Measurements from ENCODE around the gene TGFBR3. TPM values are rescaled to one million over a fixed set of nuclear protein-coding genes. Genes with fewer than 3 reads are reported as not detected.
A peak's percentile ranks its signal among the peaks of the same experiment; 100 is the strongest.

Gene TGFBR3
- total RNA-seq, 1 donor from 2014 or later = 8.9 TPM

DNA sequence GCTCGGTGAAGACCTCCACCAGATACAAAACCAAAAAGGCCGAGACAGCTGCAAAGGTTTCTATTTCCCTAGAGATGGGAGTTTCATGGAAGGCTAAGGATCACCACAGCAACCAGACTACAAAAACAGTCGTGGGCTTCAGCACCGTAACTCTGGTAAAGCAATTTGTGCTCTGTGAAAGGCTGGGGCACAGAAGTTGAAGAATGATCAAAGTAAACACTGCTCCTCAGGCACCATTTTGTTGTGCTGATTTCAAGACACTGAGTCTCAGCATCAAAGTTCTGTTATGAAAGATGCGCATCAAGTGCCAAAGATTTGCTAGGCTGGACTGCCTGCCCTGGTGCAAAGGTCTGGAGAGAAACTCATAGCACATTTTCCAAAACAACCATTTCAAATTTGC is 116.2 kb downstream of the TGFBR3 start:
- intact Hi-C loops (cut with micrococcal nuclease) = no loop called here
- no peak overlapping the region for H3K27ac Mint-ChIP-seq
- peaks cover 4% of the 10 kb centered on the region for H3K9me3 Mint-ChIP-seq
- H3K4me3 Mint-ChIP-seq = no peak overlapping the region
- peaks cover 8% of the 10 kb centered on the region for H3K4me1 Mint-ChIP-seq (ENCODE audit: low read depth)
- H3K36me3 Mint-ChIP-seq (ENCODE audit: low read depth) = peaks cover 20% of the 10 kb centered on the region
- peaks cover 4% of the 10 kb centered on the region for H3K27me3 Mint-ChIP-seq (ENCODE audit: insufficient read depth)
- no peak for DNase-seq (ENCODE audit: low spot score)

DNA sequence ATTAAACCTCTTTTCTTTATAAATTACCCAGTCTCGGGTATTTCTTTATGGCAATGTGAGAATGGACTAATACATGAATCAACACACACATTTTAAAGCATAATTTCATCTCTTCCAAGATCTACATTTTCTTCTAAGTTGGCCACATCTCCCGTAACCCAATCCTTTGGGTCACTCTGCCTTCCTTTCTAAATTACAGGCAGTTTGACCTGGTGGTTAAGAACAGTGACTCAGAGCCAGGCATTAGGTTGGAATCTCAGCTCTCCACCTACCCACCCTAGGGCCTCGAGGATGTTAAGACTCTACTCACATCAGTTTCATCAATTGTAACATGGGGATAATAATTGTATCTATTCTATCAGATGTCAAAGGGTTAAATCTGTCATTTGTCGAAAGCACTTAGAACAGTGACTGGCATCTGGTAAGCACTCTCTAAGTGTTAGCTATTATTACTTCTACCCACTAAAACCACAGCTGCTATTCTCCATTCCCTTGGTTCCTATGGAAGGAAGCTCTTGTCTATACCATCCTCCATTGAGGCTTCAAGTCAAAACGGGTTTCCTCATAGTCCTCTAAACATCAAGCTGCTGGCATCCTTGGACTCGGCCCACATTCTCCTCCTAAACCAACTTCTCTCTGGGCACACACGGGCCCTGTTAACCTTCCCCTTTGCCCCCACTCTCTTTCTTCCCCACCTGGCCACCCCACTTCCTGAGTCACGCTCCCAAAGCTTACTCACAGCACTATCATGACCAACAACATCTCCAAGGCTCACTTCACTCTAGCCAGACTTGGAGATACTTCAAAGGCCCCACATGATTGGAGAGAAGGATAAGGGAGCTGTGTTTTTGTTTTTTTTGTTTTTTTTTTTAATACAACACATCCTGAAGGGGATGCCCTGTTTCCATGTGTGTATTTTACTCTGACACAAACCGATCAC is 116.9 kb downstream of the TGFBR3 start:
- H3K27me3 Mint-ChIP-seq (ENCODE audit: insufficient read depth) = peaks cover 4% of the 10 kb centered on the region
- H3K4me1 Mint-ChIP-seq (ENCODE audit: low read depth) = peaks cover 8% of the 10 kb centered on the region
- intact Hi-C loops (cut with micrococcal nuclease) = no loop called here
- peaks cover 21% of the 10 kb centered on the region for H3K36me3 Mint-ChIP-seq (ENCODE audit: low read depth)
- no peak overlapping the region for H3K4me3 Mint-ChIP-seq
- H3K9me3 Mint-ChIP-seq = peaks cover 4% of the 10 kb centered on the region
- no peak for DNase-seq (ENCODE audit: low spot score)
- H3K27ac Mint-ChIP-seq = no peak overlapping the region

DNA sequence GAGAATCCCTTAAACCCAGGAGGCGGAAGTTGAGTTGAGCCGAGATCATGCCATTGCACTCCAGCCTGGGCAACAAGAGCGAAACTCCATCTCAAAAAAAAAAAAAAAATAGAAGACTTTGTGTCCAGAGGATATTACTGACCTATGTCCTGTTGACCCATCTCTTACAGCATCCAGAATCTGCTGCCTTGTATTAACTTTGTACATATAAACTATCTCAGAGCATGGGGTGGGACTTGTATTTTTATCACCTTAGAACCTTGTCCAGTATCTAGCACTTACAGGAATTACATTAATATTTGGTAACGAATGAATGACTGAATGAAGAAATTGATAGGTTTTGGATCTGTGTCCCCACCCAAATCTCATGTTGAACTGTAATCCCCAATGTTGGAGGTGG is 117.8 kb downstream of the TGFBR3 start:
- DNase-seq (ENCODE audit: low spot score) = no peak
- intact Hi-C loops (cut with micrococcal nuclease) = no loop called here
- H3K4me3 Mint-ChIP-seq = no peak overlapping the region
- H3K27ac Mint-ChIP-seq = no peak overlapping the region
- peaks cover 4% of the 10 kb centered on the region for H3K9me3 Mint-ChIP-seq
- H3K27me3 Mint-ChIP-seq (ENCODE audit: insufficient read depth) = peaks cover 4% of the 10 kb centered on the region
- peaks cover 21% of the 10 kb centered on the region for H3K36me3 Mint-ChIP-seq (ENCODE audit: low read depth)
- peaks cover 8% of the 10 kb centered on the region for H3K4me1 Mint-ChIP-seq (ENCODE audit: low read depth)

DNA sequence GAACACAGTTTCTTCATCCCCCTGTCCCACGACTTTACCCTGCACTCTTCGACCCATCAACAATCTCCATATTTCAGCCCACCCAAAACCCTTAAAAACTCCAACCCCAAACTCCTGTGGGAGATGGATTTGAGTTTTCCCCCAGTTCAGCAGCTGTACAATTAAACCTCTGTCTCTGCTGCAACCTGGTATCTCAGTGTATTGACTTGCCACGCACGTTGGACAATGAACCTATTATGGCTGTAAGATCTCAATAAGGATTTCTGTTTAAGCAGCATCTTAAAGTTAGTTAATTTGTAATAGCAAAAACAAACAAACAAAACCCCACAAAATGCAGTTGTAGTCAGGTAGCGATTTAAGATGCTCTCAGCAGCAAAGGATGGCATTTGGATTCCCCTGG is 119.1 kb downstream of the TGFBR3 start:
- Mint-ChIP-seq H3K27ac (no peak overlapping the region), H3K36me3 (ENCODE audit: low read depth) (peaks cover 21% of the 10 kb centered on the region), H3K27me3 (ENCODE audit: insufficient read depth) (peaks cover 4% of the 10 kb centered on the region), H3K4me1 (ENCODE audit: low read depth) (peaks cover 8% of the 10 kb centered on the region), H3K4me3 (no peak overlapping the region), H3K9me3 (peaks cover 4% of the 10 kb centered on the region)
- intact Hi-C loops (cut with micrococcal nuclease) = no loop called here
- no peak for DNase-seq (ENCODE audit: low spot score)

DNA sequence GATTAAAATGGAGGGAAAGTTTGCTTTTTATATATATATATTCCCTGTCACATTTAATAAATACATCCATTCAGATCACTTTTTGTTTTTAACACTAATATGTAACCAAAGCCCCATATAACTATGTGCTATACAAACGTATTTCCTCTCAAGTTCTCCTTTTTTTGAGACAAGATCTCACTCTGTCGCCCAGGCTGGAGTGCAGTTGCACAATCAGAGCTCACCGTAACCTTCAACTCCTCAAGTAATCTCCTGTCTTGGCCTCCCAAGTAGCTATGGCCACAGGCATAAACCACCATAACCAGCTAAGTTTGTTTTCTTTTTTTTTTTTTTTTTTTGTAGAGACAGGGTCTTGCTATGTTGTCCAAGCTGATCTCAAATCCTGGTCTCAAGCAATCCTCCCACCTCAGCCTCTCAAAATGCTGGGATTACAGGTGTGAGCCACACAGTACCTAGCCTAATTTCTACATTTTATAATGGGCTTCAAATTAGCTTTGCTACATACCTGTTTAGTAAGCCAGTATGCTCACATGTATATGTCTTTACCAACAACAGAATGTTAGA is 120.0 kb downstream of the TGFBR3 start:
- Mint-ChIP-seq H3K9me3 (peaks cover 4% of the 10 kb centered on the region), H3K36me3 (ENCODE audit: low read depth) (peaks cover 18% of the 10 kb centered on the region), H3K4me3 (no peak overlapping the region), H3K4me1 (ENCODE audit: low read depth) (peaks cover 8% of the 10 kb centered on the region), H3K27me3 (ENCODE audit: insufficient read depth) (peaks cover 5% of the 10 kb centered on the region), H3K27ac (no peak overlapping the region)
- intact Hi-C loops (cut with micrococcal nuclease) = no loop called here
- DNase-seq (ENCODE audit: low spot score) = no peak

DNA sequence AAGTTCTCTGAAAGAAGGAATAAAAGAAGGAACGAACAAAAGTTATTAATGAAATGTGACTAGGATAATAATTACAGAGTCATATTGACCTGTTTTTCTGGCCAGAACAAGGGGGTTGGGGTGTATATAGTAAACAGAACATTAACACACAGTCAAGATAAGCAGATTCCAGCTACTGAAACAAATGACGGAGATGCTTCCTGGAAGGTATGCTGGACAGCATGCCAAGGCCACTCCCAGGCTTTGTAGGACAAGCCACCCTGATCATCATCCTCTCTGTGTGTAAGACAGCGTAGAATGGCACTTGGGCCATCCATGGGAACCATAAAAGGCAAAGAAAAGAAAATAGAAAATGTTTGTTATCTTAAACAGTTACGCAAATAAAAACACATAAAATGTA is 120.7 kb downstream of the TGFBR3 start:
- H3K4me3 Mint-ChIP-seq = no peak overlapping the region
- H3K27me3 Mint-ChIP-seq (ENCODE audit: insufficient read depth) = peaks cover 10% of the 10 kb centered on the region
- H3K4me1 Mint-ChIP-seq (ENCODE audit: low read depth) = peaks cover 15% of the 10 kb centered on the region
- H3K9me3 Mint-ChIP-seq = peaks cover 4% of the 10 kb centered on the region
- peaks cover 20% of the 10 kb centered on the region for H3K36me3 Mint-ChIP-seq (ENCODE audit: low read depth)
- intact Hi-C loops (cut with micrococcal nuclease) = no loop called here
- no peak for DNase-seq (ENCODE audit: low spot score)
- no peak overlapping the region for H3K27ac Mint-ChIP-seq

DNA sequence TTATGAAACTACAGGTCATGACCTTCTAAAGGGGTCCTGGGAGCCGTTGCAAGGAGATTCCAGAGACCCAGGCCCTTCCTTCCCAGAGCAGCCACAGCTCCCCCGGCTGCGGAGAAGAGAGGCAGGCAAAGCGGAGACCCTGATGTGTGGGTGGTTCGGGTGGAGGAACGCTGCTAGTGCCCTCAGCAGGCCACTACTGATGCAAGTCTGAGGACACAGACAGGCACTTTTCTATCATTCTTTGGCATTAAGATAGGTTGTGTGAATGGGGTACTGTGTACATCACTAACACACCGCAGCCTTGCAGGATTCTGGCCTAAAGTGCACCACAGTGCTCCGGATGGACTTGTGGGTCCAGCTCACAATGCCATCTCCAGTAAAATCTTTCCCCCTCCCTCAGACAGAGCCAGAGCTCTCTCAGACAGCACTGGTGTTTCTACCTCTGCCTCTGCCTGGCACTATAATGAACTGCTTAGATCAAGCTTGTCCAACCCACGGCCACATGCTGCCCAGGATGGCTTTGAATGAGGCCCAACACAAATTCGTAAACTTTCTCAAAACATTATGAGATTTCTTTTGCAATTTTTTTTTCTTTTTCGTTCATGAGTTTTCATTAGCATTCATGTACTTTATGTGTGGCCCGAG is 121.4 kb downstream of the TGFBR3 start:
- Mint-ChIP-seq H3K36me3 (ENCODE audit: low read depth) (peaks cover 18% of the 10 kb centered on the region), H3K4me3 (no peak overlapping the region), H3K4me1 (ENCODE audit: low read depth) (peaks cover 13% of the 10 kb centered on the region), H3K27me3 (ENCODE audit: insufficient read depth) (peaks cover 10% of the 10 kb centered on the region), H3K27ac (no peak overlapping the region), H3K9me3 (peaks cover 4% of the 10 kb centered on the region)
- intact Hi-C loops (cut with micrococcal nuclease) = no loop called here
- DNase-seq (ENCODE audit: low spot score) = no peak

DNA sequence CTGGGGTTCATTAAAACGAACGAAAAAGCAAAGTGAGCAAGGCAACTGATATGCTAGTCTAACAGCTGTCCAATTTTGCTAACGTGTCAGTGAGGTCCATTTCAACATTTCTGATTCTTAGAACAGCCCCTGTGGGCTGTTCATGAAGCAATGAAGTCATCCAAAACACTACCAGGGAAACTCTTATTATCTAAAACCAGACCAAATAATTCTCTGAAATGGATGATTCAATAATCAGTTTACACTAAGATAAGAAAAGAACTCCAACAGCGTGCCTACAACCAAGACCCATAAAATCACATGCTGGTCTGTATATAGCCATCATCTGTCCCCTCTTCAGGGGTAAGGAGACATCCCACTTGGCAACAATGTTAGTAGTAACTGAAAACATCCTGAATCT is 122.7 kb downstream of the TGFBR3 start:
- H3K4me1 Mint-ChIP-seq (ENCODE audit: low read depth) = peaks cover 7% of the 10 kb centered on the region
- peaks cover 10% of the 10 kb centered on the region for H3K36me3 Mint-ChIP-seq (ENCODE audit: low read depth)
- no peaks in the 10 kb centered on the region for H3K9me3 Mint-ChIP-seq
- H3K4me3 Mint-ChIP-seq = no peak overlapping the region
- H3K27ac Mint-ChIP-seq = no peak overlapping the region
- H3K27me3 Mint-ChIP-seq (ENCODE audit: insufficient read depth) = peaks cover 10% of the 10 kb centered on the region
- intact Hi-C loops (cut with micrococcal nuclease) = no loop called here
- no peak for DNase-seq (ENCODE audit: low spot score)

DNA sequence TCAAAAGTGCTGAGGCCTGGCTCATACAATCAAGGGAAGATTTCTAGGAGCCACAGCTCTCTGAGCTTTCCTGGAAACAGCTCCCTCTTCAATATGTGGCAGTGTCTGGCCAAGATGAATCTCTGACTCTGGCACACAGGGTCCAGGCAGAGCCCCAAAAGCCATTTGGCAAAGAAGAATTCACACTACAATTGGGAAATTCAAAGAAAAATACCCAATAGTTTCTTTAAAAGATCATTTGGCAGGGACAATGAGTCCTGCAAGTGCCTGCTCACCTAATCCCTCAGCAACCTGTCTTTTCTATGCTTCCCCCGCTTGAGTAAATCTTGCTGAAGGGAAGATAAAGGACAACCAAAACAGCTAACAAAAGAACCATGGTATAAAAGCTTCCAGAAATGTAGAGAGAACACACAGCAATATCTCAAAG is 124.6 kb downstream of the TGFBR3 start:
- peaks cover 7% of the 10 kb centered on the region for H3K4me1 Mint-ChIP-seq (ENCODE audit: low read depth)
- no peak overlapping the region for H3K27ac Mint-ChIP-seq
- intact Hi-C loops (cut with micrococcal nuclease) = no loop called here

DNA sequence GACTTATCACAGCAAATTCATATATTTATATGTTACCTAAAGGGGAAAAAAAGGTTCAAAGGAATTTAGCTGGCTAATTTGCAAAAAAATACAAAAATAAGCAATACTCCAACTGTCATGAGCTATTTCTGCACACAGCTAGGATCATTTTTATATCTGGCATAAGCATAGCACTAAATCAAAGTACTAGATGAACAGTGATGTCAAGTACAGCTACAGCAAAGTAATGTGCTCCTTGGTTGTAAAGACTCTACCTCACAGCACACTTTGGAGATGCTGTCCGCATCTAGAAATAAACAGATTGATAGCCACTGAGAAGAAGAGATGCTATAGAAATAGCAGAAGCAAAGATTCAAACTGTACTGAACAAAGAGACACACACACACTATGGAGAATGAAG is 125.4 kb downstream of the TGFBR3 start:
- no peak for DNase-seq (ENCODE audit: low spot score)
- H3K9me3 Mint-ChIP-seq = no peaks in the 10 kb centered on the region
- H3K36me3 Mint-ChIP-seq (ENCODE audit: low read depth) = peaks cover 20% of the 10 kb centered on the region
- intact Hi-C loops (cut with micrococcal nuclease) = no loop called here
- H3K27me3 Mint-ChIP-seq (ENCODE audit: insufficient read depth) = peaks cover 11% of the 10 kb centered on the region
- H3K4me3 Mint-ChIP-seq = no peak overlapping the region
- peaks cover 7% of the 10 kb centered on the region for H3K4me1 Mint-ChIP-seq (ENCODE audit: low read depth)
- H3K27ac Mint-ChIP-seq = peak overlapping the region; percentile 24

More for the DNA sequence above, 124.6 kb downstream of the TGFBR3 start:
- peaks cover 7% of the 10 kb centered on the region for H3K27me3 Mint-ChIP-seq (ENCODE audit: insufficient read depth)
- H3K9me3 Mint-ChIP-seq = no peaks in the 10 kb centered on the region
- no peak for DNase-seq (ENCODE audit: low spot score)
- H3K36me3 Mint-ChIP-seq (ENCODE audit: low read depth) = peaks cover 15% of the 10 kb centered on the region
- H3K4me3 Mint-ChIP-seq = no peak overlapping the region

DNA sequence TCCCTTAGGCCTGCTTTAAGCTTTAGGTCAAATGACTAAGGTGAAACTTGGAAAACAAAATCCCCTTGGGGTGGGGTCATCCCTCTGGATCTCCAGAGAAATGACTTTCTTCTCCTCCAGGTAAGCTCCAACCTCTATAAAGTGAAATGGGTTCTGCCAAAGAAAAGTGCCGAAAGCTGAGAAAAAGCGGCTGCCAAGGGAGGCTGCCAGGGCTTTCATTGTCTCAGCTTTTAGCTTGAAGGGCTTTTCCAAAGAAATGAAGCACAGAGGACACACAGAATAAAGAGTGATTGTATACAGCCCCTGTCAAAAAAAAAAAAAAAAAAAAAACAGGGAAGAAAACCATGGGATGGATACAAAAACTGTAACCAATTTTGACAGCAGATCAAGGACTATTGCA is 126.9 kb downstream of the TGFBR3 start:
- H3K36me3 Mint-ChIP-seq (ENCODE audit: low read depth) = peaks cover 15% of the 10 kb centered on the region
- H3K4me3 Mint-ChIP-seq = no peak overlapping the region
- peaks cover 15% of the 10 kb centered on the region for H3K4me1 Mint-ChIP-seq (ENCODE audit: low read depth)
- intact Hi-C loops (cut with micrococcal nuclease) = no loop called here
- H3K27me3 Mint-ChIP-seq (ENCODE audit: insufficient read depth) = peaks cover 11% of the 10 kb centered on the region
- no peak for DNase-seq (ENCODE audit: low spot score)
- H3K9me3 Mint-ChIP-seq = no peaks in the 10 kb centered on the region
- no peak overlapping the region for H3K27ac Mint-ChIP-seq

DNA sequence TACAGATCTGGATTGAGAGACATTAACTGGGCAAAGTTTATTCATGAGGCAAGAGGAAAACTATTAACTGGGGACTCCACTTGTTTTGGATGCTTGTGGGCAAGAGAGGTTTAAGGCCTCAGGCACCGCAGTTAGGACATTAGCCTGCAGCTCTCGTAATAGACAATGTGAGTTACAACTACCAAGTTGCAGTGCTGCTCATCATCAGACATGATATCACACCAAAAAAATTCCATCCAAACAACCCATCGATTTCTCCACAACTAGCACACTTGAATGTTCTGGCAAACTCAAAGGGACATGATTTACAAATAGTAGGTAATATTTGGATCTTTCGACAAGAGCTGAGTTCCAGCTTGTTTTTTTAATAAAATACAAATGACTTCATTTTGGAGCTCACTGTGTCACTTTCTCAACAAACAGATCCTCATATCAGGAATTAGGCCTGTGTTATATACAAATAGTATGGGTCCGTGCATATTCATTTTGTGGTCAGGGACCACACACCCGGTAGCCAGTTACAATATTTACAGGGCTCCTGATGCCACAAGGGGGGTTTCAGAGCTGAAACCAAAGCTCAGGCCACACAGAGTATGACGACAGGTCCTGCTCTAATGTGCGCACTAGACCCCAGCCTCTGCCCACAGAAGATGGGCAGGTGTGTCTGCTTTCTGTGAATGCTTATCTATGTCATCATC is 128.0 kb downstream of the TGFBR3 start:
- Mint-ChIP-seq H3K9me3 (no peaks in the 10 kb centered on the region), H3K4me3 (no peak overlapping the region), H3K36me3 (ENCODE audit: low read depth) (peaks cover 15% of the 10 kb centered on the region), H3K4me1 (ENCODE audit: low read depth) (peaks cover 25% of the 10 kb centered on the region), H3K27ac (no peak overlapping the region), H3K27me3 (ENCODE audit: insufficient read depth) (peaks cover 11% of the 10 kb centered on the region)
- no peak for DNase-seq (ENCODE audit: low spot score)
- intact Hi-C loops (cut with micrococcal nuclease) = no loop called here

Data from activated T-helper 1 cell treated with anti-CD3 and anti-CD28 coated beads, Interleukin-12 subunit alpha, Interleukin-12 subunit beta, Interleukin-2, Interleukin-4 antibody, amounts not matched to agents 30 ng/mL and 10 ng/mL and 1 ng/mL, durations not matched to agents 14 hours and 24 hours and 36 hours (primary cell).